ENCODE data around the gene EGFR. TPM values are rescaled to one million over a fixed set of nuclear protein-coding genes. Genes with fewer than 3 reads are reported as not detected.

Gene EGFR
- total and polyA plus RNA-seq, 7 donors = 3.6 to 39.7 (median 14.1) TPM

DNA sequence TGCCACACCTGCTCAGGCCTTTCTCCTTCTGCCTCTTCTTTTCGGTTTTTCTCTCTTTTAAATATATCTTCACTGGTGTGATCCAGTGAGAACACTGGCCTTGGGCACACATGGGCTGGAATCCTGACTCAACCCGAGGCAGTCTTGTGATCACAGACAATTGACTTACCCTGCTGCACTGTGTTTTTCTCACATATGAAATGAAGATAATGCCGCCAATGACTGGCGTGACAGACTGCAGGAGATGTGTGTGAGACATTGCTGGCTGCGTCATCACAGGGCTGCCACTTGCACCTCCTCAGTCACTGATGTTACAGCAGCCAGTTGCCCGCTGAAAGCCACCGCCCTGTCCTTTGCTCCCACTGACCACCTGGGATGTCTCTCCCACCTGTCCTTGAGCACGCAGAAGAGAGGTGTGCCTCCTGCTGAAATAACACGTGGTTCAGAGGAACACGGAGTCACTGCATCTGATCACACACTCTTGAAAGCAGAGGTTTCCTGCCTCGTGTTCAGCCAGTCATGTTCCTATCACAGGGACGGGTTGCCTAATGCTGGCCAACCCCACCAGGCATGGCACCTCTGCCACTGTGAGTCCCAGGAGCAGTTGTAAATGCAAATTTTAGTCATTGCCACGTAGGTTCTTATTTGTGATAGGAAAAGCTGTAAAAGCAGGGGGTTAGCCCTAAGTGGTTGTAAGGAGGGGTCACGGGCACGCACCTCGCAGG lies 221.8 kb downstream of the EGFR start:
- ATAC-seq = no peak
- intact Hi-C loops (cut with DNase I) = no loop called here
- no peak overlapping the region for H3K4me3 ChIP-seq
- H3K4me1 ChIP-seq = no peaks in the 10 kb centered on the region
- H3K9me3 ChIP-seq = no peaks in the 10 kb centered on the region
- TF ChIP-seq, protein P1, sequence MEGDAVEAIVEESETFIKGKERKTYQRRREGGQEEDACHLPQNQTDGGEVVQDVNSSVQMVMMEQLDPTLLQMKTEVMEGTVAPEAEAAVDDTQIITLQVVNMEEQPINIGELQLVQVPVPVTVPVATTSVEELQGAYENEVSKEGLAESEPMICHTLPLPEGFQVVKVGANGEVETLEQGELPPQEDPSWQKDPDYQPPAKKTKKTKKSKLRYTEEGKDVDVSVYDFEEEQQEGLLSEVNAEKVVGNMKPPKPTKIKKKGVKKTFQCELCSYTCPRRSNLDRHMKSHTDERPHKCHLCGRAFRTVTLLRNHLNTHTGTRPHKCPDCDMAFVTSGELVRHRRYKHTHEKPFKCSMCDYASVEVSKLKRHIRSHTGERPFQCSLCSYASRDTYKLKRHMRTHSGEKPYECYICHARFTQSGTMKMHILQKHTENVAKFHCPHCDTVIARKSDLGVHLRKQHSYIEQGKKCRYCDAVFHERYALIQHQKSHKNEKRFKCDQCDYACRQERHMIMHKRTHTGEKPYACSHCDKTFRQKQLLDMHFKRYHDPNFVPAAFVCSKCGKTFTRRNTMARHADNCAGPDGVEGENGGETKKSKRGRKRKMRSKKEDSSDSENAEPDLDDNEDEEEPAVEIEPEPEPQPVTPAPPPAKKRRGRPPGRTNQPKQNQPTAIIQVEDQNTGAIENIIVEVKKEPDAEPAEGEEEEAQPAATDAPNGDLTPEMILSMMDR (IDR thresholded peaks at IDR 0.05) = no peak
- no peaks in the 10 kb centered on the region for H3K27me3 ChIP-seq (ENCODE audit: insufficient read depth in 3 of 3, low read length in 2 of 3)
- 92 to 94% (median 92%) methylated on average over 16 of the region's 16 CpGs for WGBS, 3 donors
- H3K27ac ChIP-seq = no peak overlapping the region
- no peak for DNase-seq
- no peaks in the 10 kb centered on the region for H3K36me3 ChIP-seq (ENCODE audit: insufficient read depth in 1 of 2, low read depth in 1 of 2)

DNA sequence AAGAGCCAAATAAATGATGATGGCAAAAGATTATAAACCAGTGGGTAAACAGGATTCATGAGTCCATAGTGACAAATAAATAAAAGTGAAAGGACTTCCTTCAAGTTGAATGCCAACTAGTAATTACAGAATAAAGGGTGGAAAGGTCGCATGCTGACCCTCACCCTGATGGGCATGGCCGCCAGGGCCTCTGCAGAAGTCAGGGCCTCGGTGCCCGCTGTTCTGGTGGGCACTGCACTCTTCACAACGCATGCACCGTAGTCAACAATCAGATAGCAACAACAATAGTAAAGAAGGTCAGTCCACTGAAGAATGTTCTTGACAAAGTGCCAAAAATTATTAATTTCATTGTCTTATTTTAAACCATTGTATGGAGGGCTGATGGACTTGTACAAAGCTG lies 223.1 kb downstream of the EGFR start:
- ATAC-seq = no peak
- intact Hi-C loops (cut with DNase I) = no loop called here

DNA sequence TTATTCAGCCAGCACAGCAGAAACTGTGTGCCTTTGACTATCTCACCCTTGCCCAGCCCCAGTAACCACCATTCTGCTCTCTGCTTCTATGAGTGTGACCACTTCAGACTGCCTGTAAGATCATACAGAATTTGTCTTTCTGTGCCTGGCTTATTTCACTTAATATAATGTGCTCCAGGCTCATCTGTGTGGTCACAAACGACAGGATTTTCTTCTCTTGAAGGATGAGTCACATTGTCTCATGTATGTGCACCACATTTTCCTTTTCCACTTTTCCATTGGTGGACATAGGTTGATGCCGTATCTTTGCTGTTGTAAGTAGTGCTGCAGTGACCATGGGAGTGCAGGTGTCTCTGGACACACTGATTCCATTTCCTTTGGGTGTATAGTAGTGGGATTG lies 223.8 kb downstream of the EGFR start:
- no peak for ATAC-seq
- TF ChIP-seq, protein P1 (IDR thresholded peaks at IDR 0.05) = no peak
- Histone ChIP-seq H3K27me3 (ENCODE audit: insufficient read depth in 3 of 3, low read length in 2 of 3) (no peaks in the 10 kb centered on the region), H3K36me3 (ENCODE audit: insufficient read depth in 1 of 2, low read depth in 1 of 2) (no peaks in the 10 kb centered on the region), H3K9me3 (no peaks in the 10 kb centered on the region), H3K27ac (no peak overlapping the region), H3K4me1 (no peaks in the 10 kb centered on the region), H3K4me3 (no peak overlapping the region)
- no peak for DNase-seq
- intact Hi-C loops (cut with DNase I) = no loop called here
- 72 to 82% (median 79%) methylated on average over 2 of the region's 2 CpGs for WGBS, 3 donors

More for the DNA sequence above, 223.1 kb downstream of the EGFR start:
- no peaks in the 10 kb centered on the region for H3K36me3 ChIP-seq (ENCODE audit: insufficient read depth in 1 of 2, low read depth in 1 of 2)
- no peaks in the 10 kb centered on the region for H3K4me1 ChIP-seq
- no peak overlapping the region for H3K4me3 ChIP-seq
- H3K9me3 ChIP-seq = no peaks in the 10 kb centered on the region
- H3K27ac ChIP-seq = no peak overlapping the region
- no peak for DNase-seq
- TF ChIP-seq, protein P1 (IDR thresholded peaks at IDR 0.05) = no peak
- 87 to 91% (median 90%) methylated on average over 6 of the region's 6 CpGs for WGBS, 3 donors
- no peaks in the 10 kb centered on the region for H3K27me3 ChIP-seq (ENCODE audit: insufficient read depth in 3 of 3, low read length in 2 of 3)

DNA sequence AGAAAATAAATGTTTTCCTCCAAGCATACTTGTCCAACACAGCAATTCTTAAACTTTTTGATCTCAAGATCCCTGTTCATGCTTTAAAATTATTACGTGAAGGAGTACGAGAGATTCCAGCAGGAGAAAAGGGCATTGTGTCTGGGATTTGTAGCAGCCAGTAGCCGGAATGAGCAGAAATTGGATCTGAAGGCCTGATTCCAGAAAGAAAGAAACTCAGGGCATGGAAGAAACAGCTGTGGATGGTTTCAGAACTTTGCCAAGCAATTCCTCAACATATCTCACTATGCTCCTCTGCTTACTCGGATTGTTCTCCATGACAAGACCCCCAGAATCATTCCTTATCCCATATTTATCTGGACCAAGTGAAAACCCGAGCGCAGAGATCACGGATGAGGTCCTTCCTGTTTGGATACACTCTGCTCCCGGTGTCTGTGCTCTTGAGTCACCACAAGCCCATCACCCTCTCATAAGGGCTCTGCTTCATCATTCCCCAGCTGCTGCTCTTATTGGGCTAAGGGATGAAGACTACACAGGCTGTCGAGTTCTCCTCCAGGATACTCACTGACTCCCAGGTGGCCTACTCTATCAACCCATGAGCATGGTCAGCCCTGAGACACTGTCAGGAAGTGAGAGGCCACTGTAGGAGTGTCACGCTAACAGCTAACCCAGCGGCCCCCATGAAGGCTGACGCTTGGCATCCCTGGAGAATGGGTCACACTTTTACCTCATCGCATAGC lies 225.4 kb downstream of the EGFR start:
- TF ChIP-seq, protein P1 (IDR thresholded peaks at IDR 0.05) = no peak
- Histone ChIP-seq H3K27me3 (ENCODE audit: insufficient read depth in 3 of 3, low read length in 2 of 3) (no peaks in the 10 kb centered on the region), H3K4me3 (no peak overlapping the region), H3K4me1 (no peaks in the 10 kb centered on the region), H3K27ac (no peak overlapping the region), H3K9me3 (no peaks in the 10 kb centered on the region), H3K36me3 (ENCODE audit: insufficient read depth in 1 of 2, low read depth in 1 of 2) (no peaks in the 10 kb centered on the region)
- 63 to 76% (median 71%) methylated on average over 13 of the region's 13 CpGs for WGBS, 3 donors
- intact Hi-C loops (cut with DNase I) = no loop called here
- DNase-seq (no peak), ATAC-seq (no peak)
